Measurements from ENCODE around the gene TPP1.

The TPP1 gene

DNA sequence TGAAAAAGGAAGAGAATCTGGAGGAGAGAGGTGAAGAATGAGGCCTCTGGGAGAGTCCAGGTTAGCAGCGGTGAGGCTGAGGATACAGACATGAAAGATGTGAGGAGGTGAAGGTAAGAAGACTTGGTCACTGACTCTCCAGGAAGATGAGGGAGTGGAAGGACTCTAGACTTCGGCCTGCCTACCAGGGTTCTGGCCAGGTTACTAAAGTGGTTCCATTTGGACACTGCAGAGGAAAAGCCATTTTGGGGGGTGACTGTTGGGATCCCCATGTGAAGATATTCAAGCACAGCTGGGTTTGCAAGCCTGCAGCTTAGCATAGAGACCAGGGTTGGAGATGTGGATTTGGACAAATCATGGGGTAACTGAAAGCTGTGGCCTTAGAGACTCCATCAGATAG, 28.6 kb upstream of the TPP1 start:
- TF ChIP-seq, protein P1, sequence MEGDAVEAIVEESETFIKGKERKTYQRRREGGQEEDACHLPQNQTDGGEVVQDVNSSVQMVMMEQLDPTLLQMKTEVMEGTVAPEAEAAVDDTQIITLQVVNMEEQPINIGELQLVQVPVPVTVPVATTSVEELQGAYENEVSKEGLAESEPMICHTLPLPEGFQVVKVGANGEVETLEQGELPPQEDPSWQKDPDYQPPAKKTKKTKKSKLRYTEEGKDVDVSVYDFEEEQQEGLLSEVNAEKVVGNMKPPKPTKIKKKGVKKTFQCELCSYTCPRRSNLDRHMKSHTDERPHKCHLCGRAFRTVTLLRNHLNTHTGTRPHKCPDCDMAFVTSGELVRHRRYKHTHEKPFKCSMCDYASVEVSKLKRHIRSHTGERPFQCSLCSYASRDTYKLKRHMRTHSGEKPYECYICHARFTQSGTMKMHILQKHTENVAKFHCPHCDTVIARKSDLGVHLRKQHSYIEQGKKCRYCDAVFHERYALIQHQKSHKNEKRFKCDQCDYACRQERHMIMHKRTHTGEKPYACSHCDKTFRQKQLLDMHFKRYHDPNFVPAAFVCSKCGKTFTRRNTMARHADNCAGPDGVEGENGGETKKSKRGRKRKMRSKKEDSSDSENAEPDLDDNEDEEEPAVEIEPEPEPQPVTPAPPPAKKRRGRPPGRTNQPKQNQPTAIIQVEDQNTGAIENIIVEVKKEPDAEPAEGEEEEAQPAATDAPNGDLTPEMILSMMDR (IDR thresholded peaks at IDR 0.05; ENCODE audit: low read depth, low read length) = no peak
- no peak for DNase-seq (ENCODE audit: extremely low read depth, low read depth)

DNA sequence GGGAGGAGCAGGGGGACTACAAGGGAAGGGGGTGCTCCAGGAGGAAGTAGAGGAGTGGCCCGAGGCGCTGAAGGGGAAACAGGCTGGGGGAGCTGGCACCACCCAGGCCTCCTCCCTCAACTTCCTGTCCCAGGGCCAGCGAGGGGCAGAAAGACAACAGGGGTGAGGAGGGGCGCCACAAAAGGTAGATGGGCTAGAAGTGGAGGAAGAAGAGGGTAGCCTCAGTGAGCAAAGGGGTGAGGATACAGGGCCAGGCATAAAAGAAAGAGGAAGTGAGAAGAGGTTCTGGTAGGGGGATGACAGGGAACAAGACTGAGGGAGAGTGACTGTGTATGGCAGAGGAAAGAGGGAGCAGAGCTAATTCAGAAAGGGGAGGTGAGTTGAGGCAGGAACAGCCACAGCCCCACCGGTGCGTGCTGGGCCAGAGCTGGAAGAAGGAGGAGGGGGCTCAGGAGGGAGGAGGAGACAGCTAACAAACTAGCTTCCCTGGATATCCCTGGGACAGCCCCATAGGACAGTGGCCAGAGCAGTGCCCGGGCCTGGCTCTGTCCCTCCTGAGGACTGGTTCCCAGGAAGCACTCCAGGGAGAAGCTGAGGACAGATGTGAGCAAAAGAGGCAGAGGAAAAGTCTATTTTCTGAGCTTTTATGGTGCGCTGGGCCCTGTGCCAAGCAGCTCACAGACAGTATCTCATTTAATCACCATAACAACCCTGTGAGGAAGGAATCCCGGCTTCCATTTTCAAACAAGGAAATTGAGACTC, 27.9 kb upstream of the TPP1 start:
- DNase-seq (ENCODE audit: extremely low read depth, low read depth) = no peak
- TF ChIP-seq, protein P1 (IDR thresholded peaks at IDR 0.05; ENCODE audit: low read depth, low read length) = no peak

DNA sequence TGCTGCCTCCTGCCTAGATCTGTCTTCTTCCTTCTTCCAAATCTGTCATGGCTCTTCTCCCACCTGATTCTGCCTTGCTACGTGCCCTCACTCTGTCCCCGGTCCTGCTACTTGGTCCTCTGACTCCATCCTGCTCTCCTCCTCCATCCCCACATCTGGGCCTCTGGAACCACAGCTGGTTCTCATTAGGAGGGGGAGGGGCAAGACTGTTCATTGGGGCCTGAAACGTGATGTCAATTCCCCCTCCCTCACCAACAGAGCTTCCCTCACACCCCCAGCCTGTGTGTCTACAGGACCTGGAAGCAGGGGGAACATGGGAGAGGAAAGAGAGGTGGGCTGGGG, 27.3 kb upstream of the TPP1 start:
- TF ChIP-seq, protein P1 (IDR thresholded peaks at IDR 0.05; ENCODE audit: low read depth, low read length) = no peak
- DNase-seq (ENCODE audit: extremely low read depth, low read depth) = peak; percentile 48

DNA sequence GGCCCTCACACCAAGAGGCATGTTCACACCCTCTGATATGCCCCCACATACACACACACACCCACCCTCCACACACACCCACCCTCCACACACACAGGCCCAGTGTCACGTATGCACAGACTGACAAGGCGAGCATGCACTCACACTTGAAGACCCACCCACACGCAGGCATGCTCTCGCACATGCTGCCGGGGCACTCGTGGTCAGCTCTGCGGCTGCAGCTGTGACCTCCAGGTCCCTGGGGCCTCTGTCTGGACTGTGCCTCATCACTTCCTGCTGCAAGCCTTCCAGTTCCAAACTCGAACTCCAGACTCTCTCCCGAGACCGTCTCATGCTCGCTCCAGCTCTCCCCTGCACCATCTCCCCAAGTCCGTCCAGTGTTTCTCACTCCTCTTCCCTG, 26.8 kb upstream of the TPP1 start:
- peak; percentile 37 for DNase-seq (ENCODE audit: extremely low read depth, low read depth)
- TF ChIP-seq, protein P1 (IDR thresholded peaks at IDR 0.05; ENCODE audit: low read depth, low read length) = no peak

DNA sequence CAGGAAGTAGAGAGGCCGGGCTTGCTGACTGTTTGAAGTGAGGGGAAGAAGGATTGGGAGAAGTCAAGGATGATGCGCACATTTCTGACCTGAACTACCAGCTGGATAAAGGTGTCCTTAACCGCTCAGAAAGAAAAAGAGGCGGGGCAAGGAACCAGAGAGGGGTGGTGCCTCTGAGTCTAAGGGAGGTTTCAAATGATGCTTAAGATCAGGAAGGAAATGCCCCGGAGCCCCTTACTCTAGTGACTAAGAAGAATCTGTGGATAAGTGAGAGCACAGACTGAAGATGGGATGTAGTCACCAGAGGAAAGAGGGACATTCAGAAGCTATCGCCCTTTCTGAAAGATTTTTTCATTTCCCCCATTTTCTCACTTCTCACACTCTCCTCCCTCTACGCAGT, 23.7 kb upstream of the TPP1 start:
- TF ChIP-seq, protein P1 (IDR thresholded peaks at IDR 0.05; ENCODE audit: low read depth, low read length) = no peak
- DNase-seq (ENCODE audit: extremely low read depth, low read depth) = no peak

DNA sequence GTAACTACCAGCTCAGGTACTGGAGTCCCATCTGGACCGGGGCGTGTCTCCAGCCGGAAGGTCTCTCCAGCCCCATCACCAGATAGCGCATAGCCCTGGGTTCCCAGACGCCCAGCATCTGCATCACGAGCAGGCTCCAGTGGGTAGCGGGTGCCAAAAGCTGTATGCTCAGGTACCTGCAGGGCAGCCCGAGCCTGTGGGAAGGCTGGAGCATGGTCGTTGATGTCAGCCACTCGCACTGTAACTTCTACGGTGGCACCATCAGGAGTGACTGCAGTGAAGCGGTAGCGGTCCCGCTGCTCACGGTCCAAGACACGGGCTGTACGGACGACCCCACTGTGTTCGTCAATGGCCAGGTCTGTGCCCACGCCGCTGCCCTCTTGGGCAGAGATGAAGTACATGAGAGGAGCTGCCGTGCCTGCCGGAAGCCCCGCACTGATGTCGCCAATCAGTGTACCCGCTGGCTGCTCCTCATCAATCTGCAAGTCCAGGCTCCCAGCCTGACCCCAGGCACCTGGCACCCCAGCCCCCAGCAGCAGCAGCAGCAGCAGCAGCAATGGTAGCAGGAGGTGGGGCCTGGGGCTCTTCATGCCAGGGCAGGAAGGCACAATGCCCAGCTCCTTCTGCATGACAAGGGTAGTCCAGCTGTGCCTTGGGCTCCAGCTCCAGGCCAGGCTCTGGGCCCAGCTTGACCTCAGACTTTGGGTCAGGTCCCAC, 21.9 kb upstream of the TPP1 start:
- DNase-seq (ENCODE audit: extremely low read depth, low read depth) = no peak
- TF ChIP-seq, protein P1 (IDR thresholded peaks at IDR 0.05; ENCODE audit: low read depth, low read length) = no peak
